Heart left ventricle (tissue), 13 donors: ENCODE results near the gene CTNNA3.

Source experiments
- POLR2A ChIP-seq, 2 donors: fragments of 450-650 bp; IDR thresholded peaks; one replicate each; pipeline ENCODE4 v1.6.1; 2017; ENCODE audit warnings: antibody characterized with exemption in 2 of 2, mild to moderate bottlenecking in 2 of 2, moderate library complexity in 2 of 2
- TF ChIP-seq, protein P1 (sequence below), 12 donors: fragments of 200-600 bp; sonication (generic) in 4 of 12; IDR thresholded peaks; one replicate each; pipeline versions ENCODE4 v1.5.0 to v1.8.0; 2018 to 2022; ENCODE audit warnings: antibody characterized with exemption in 12 of 12, mild to moderate bottlenecking in 5 of 12
- donor health status: ischemic (EF 13 %, LVEDD 7.1; RV severe dilation, severe dysfunction).
- donor health status: DM: no; HTN: yes; CAD: no.
- donor health status: DM: no; HTN: no; CAD: no.
- donor health status: ischemic (EF 25% LVEDD 6.9; RV normal size, moderate dysfunction).
- donor health status: ischemic (EF 25% LVEDD 5.7; RV mildly dilated, moderate dysfunction).
- donor health status: ischemic (EF 35%, LVEDD 5.7; RV mildly dilated, moderate dysfunction).
- donor health status: nonischemic (EF 11% LVEDD 7.7; RV severe dilation, severe dysfunction).
- donor health status: DM: yes; HTN: yes; CAD: no.
- donor health status: PGD.
- donor health status: ischemic (EF 29% LVEDD 5.4; RV normal size, mild dysfunction).
- donor health status: nonischemic (EF 23%, LVEDD 6.1; RV moderate dilation, normal function).

DNA sequence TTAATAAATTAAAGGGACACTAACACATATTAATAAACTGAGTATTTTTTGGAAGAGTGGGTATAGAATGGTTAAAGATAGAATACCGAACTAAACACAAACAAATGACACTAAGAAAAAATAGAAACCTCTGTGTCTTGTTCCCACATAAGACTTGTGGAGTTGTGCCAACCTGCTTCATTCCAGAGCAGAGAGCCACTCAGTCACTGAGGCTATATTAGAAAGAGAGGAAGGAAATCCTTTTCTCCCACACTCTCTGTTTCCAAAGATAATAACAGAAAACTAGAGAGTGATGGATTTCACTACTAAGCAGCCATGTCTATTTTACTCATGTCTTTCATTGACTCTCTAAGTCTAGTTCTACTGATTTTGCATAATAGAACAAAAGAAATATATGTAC lies 26.0 kb downstream of the CTNNA3 start:
- TF ChIP-seq, protein P1, sequence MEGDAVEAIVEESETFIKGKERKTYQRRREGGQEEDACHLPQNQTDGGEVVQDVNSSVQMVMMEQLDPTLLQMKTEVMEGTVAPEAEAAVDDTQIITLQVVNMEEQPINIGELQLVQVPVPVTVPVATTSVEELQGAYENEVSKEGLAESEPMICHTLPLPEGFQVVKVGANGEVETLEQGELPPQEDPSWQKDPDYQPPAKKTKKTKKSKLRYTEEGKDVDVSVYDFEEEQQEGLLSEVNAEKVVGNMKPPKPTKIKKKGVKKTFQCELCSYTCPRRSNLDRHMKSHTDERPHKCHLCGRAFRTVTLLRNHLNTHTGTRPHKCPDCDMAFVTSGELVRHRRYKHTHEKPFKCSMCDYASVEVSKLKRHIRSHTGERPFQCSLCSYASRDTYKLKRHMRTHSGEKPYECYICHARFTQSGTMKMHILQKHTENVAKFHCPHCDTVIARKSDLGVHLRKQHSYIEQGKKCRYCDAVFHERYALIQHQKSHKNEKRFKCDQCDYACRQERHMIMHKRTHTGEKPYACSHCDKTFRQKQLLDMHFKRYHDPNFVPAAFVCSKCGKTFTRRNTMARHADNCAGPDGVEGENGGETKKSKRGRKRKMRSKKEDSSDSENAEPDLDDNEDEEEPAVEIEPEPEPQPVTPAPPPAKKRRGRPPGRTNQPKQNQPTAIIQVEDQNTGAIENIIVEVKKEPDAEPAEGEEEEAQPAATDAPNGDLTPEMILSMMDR (IDR thresholded peaks at IDR 0.05): no peak
- TF ChIP-seq POLR2A (IDR thresholded peaks at IDR 0.05): no peak
